Upper lobe of left lung (tissue), 4 donors: ENCODE measurements around the gene HSDL2.

Experiments used
- CTCF ChIP-seq, 6 experiments: fragments of 450-650 bp in 4 of 6; fragments of 200-600 bp in 2 of 6; sonication (generic) in 2 of 6; IDR thresholded peaks; one replicate each; pipeline ENCODE4 v1.5.1; 2016 to 2019; ENCODE audit warnings: antibody characterized with exemption in 6 of 6
- EP300 ChIP-seq, 4 donors: sonication (generic); formaldehyde crosslinking; IDR thresholded peaks; one replicate each; pipeline ENCODE4 v1.5.1; 2017; ENCODE audit warnings: antibody characterized with exemption in 4 of 4, control low read depth in 2 of 4
- POLR2A ChIP-seq, 4 donors: fragments of 450-650 bp; IDR thresholded peaks; one replicate each; pipeline ENCODE4 v1.5.1; 2016 to 2017; ENCODE audit warnings: antibody characterized with exemption in 4 of 4, mild to moderate bottlenecking in 2 of 4
- POLR2AphosphoS5 ChIP-seq, 2 donors: sonication (generic); formaldehyde crosslinking; IDR thresholded peaks; one replicate each; pipeline ENCODE4 v1.5.1; 2017; ENCODE audit warnings: antibody characterized with exemption in 2 of 2

GRCh38 chr9:112420208-112420607 lies 40.3 kb downstream of the HSDL2 start:
- TF ChIP-seq POLR2A (IDR thresholded peaks at IDR 0.05) (no peak), CTCF (IDR thresholded peaks at IDR 0.05) (no peak), EP300 (IDR thresholded peaks at IDR 0.05) (no peak), POLR2AphosphoS5 (IDR thresholded peaks at IDR 0.05) (no peak)
